MCF 10A (cell line): Measurements from ENCODE around the gene LMNA. TPM values are rescaled to one million over a fixed set of nuclear protein-coding genes. Genes with fewer than 3 reads are reported as not detected.

Experiments used
- BruUV-seq: library from RNA; stranded (reverse); fragments of 400-500 nt; replicated peaks from 2 replicates; lab custom pipeline; 2021; lab: Mats Ljungman, UMichigan
- CTCF ChIA-PET: fragments of 300-600 bp; sonication (Branson Sonifier 250); formaldehyde crosslinking; extraction: SDS; loops from one replicate; lab custom pipeline; 2021; ENCODE audit warnings: antibody characterized with exemption, inconsistent platforms; lab: Yijun Ruan, JAX
- POLR2A ChIA-PET: fragments of 300-600, 350-650 bp; sonication (Branson Sonifier 250); formaldehyde crosslinking; extraction: SDS; loops from one replicate; lab custom pipeline; 2020; ENCODE audit warnings: antibody characterized with exemption, inconsistent platforms; lab: Yijun Ruan, JAX
- DNase-seq: peaks from one replicate; pipeline ENCODE4 v3.0.0-alpha.2; 2018; ENCODE audit not compliant: unreplicated experiment
- H3K27ac Mint-ChIP-seq: one replicate; pipeline ENCODE4 v1.8.0; 2022; ENCODE audit warnings: mild to moderate bottlenecking, low read depth, mixed read lengths; ENCODE audit not compliant: unreplicated experiment
- H3K27me3 Mint-ChIP-seq: one replicate; pipeline ENCODE4 v1.8.0; 2022; ENCODE audit warnings: mixed read lengths; ENCODE audit not compliant: insufficient read depth, unreplicated experiment
- H3K36me3 Mint-ChIP-seq: one replicate; pipeline ENCODE4 v1.8.0; 2022; ENCODE audit warnings: mild to moderate bottlenecking, moderate library complexity, mixed read lengths; ENCODE audit not compliant: insufficient read depth, unreplicated experiment
- H3K4me1 Mint-ChIP-seq: one replicate; pipeline ENCODE4 v1.8.0; 2022; ENCODE audit warnings: mixed read lengths; ENCODE audit not compliant: insufficient read depth, unreplicated experiment
- H3K4me3 Mint-ChIP-seq: one replicate; pipeline ENCODE4 v1.8.0; 2022; ENCODE audit warnings: mild to moderate bottlenecking, moderate library complexity, mixed read lengths; ENCODE audit not compliant: unreplicated experiment
- H3K9me3 Mint-ChIP-seq: one replicate; pipeline ENCODE4 v1.8.0; 2022; ENCODE audit warnings: mixed read lengths; ENCODE audit not compliant: unreplicated experiment
- CTCF ChIP-seq: fragments of 200-600 bp; IDR thresholded peaks from one replicate; pipeline ENCODE4 v1.8.0; 2022; ENCODE audit warnings: antibody characterized with exemption, mild to moderate bottlenecking; ENCODE audit not compliant: unreplicated experiment
- intact Hi-C: fragments of 100-400 bp; cut with micrococcal nuclease; formaldehyde crosslinking; loops from 2 replicates; pipeline ENCODE4 v1.14.1; 2022
- total RNA-seq: library from RNA; stranded (reverse); gene quantifications from 2 replicates; pipeline ENCODE4 v1.2.3, GENCODE V29; 2022

LMNA gene
- total RNA-seq, 1 experiment from 2014 or later = 716 TPM

- ChIA-PET POLR2A (interaction anchor here (1.6 to 28.2 kb wide), 2 partner anchors 9 to 15 kb away, joined by 4 to 960 read pairs; partner anchors contain the start of gene LMNA), CTCF (interaction anchor here (0.9 to 16.2 kb wide), 3 partner anchors 18 to 25 kb away, joined by 3 to 234 read pairs (median 6); no protein-coding TSS in a partner anchor)
- Mint-ChIP-seq H3K36me3 (peaks cover 7% of the 10 kb centered on the region), H3K4me1 (peaks cover 69% of the 10 kb centered on the region), H3K27ac (peak overlapping the region; percentile 91), H3K4me3 (no peak overlapping the region), H3K9me3 (no peaks in the 10 kb centered on the region), H3K27me3 (no peaks in the 10 kb centered on the region)
- no peak for TF ChIP-seq CTCF
- intact Hi-C loops = no loop called here
- no TSS peak for BruUV-seq
- DNase-seq = no peak
Measured at GRCh38 chr1:156108664-156109241, 5.8 kb upstream of the LMNA start.

GRCh38 chr1:156110252-156110651 is 4.3 kb upstream of the LMNA start:
- ChIA-PET POLR2A (interaction anchor here (1.2 to 28.2 kb wide), 2 partner anchors 13 to 173 kb away, joined by 3 to 960 read pairs; partner anchors contain the start of gene LMNA), CTCF (interaction anchor here (0.6 to 16.2 kb wide), 5 partner anchors 9 to 37 kb away, joined by 3 to 234 read pairs (median 6); no protein-coding TSS in a partner anchor)
- Mint-ChIP-seq H3K36me3 (no peaks in the 10 kb centered on the region), H3K27ac (no peak overlapping the region), H3K4me3 (no peak overlapping the region), H3K27me3 (no peaks in the 10 kb centered on the region), H3K9me3 (no peaks in the 10 kb centered on the region), H3K4me1 (peaks cover 61% of the 10 kb centered on the region)
- DNase-seq = no peak
- intact Hi-C loops = no loop called here
- TF ChIP-seq CTCF = no peak
- no TSS peak for BruUV-seq

- intact Hi-C loops = no loop called here
- no peak for DNase-seq
- ChIA-PET POLR2A (interaction anchor here (0.6 to 25.7 kb wide), 4 partner anchors 15 to 134 kb away, joined by 3 to 960 read pairs (median 267); partner anchors contain the start of gene ARHGEF2), CTCF (interaction anchor here (0.6 to 46.2 kb wide), 5 partner anchors 12 to 206 kb away, joined by 3 to 1892 read pairs (median 4); partner anchors contain the start of gene MEX3A)
- Mint-ChIP-seq H3K9me3 (no peaks in the 10 kb centered on the region), H3K27ac (no peak overlapping the region), H3K27me3 (no peaks in the 10 kb centered on the region), H3K4me1 (peaks cover 53% of the 10 kb centered on the region), H3K36me3 (no peaks in the 10 kb centered on the region), H3K4me3 (no peak overlapping the region)
- no peak for TF ChIP-seq CTCF
- BruUV-seq = no TSS peak
Measured at GRCh38 chr1:156111355-156111962, 3.1 kb upstream of the LMNA start.
